ENCODE results near the gene MAB21L4. TPM values are rescaled to one million over a fixed set of nuclear protein-coding genes. Genes with fewer than 3 reads are reported as not detected.

MAB21L4 gene
- total RNA-seq, 1 donor from 2014 or later = 0.53 TPM

- FAIRE-seq (no peak), DNase-seq (ENCODE audit: low read depth) (no peak)
- Histone ChIP-seq H3K36me3 (ENCODE audit: control insufficient read depth, insufficient read depth, low read length) (no peaks in the 10 kb centered on the region), H3K4me3 (ENCODE audit: low read depth, low read length) (no peak overlapping the region), H3K27me3 (ENCODE audit: control insufficient read depth, insufficient read depth, low read length) (no peaks in the 10 kb centered on the region)
- TF ChIP-seq CTCF (IDR thresholded peaks at IDR 0.05; ENCODE audit: insufficient read depth, low read length, severe bottlenecking) = no peak
These were observed 37.4 kb upstream of the MAB21L4 start for GRCh38 chr2:240933048-240933965.

- no peaks in the 10 kb centered on the region for H3K27me3 ChIP-seq (ENCODE audit: control insufficient read depth, insufficient read depth, low read length)
- no peaks in the 10 kb centered on the region for H3K36me3 ChIP-seq (ENCODE audit: control insufficient read depth, insufficient read depth, low read length)
- TF ChIP-seq CTCF (IDR thresholded peaks at IDR 0.05; ENCODE audit: insufficient read depth, low read length, severe bottlenecking) = no peak
- no peak overlapping the region for H3K4me3 ChIP-seq (ENCODE audit: low read depth, low read length)
- DNase-seq (ENCODE audit: low read depth) = no peak
- FAIRE-seq = no peak
These were observed 36.7 kb upstream of the MAB21L4 start for GRCh38 chr2:240932724-240933047.

GRCh38 chr2:240932001-240932723 is 36.2 kb upstream of the MAB21L4 start:
- Histone ChIP-seq H3K36me3 (ENCODE audit: control insufficient read depth, insufficient read depth, low read length) (no peaks in the 10 kb centered on the region), H3K4me3 (ENCODE audit: low read depth, low read length) (no peak overlapping the region), H3K27me3 (ENCODE audit: control insufficient read depth, insufficient read depth, low read length) (no peaks in the 10 kb centered on the region)
- no peak for TF ChIP-seq CTCF (IDR thresholded peaks at IDR 0.05; ENCODE audit: insufficient read depth, low read length, severe bottlenecking)
- no peak for FAIRE-seq
- no peak for DNase-seq (ENCODE audit: low read depth)

GRCh38 chr2:240931319-240931949 is 35.5 kb upstream of the MAB21L4 start:
- no peak for TF ChIP-seq CTCF (IDR thresholded peaks at IDR 0.05; ENCODE audit: insufficient read depth, low read length, severe bottlenecking)
- no peak for FAIRE-seq
- no peak overlapping the region for H3K4me3 ChIP-seq (ENCODE audit: low read depth, low read length)
- H3K27me3 ChIP-seq (ENCODE audit: control insufficient read depth, insufficient read depth, low read length) = no peaks in the 10 kb centered on the region
- H3K36me3 ChIP-seq (ENCODE audit: control insufficient read depth, insufficient read depth, low read length) = no peaks in the 10 kb centered on the region
- no peak for DNase-seq (ENCODE audit: low read depth)

GRCh38 chr2:240930631-240931318 is 34.8 kb upstream of the MAB21L4 start:
- no peaks in the 10 kb centered on the region for H3K27me3 ChIP-seq (ENCODE audit: control insufficient read depth, insufficient read depth, low read length)
- no peak for TF ChIP-seq CTCF (IDR thresholded peaks at IDR 0.05; ENCODE audit: insufficient read depth, low read length, severe bottlenecking)
- FAIRE-seq = no peak

More at GRCh38 chr2:240930631-240931318, 34.8 kb upstream of the MAB21L4 start:
- DNase-seq (ENCODE audit: low read depth) = no peak
- Histone ChIP-seq H3K36me3 (ENCODE audit: control insufficient read depth, insufficient read depth, low read length) (no peaks in the 10 kb centered on the region), H3K4me3 (ENCODE audit: low read depth, low read length) (no peak overlapping the region)

Data from bronchial epithelial cell (primary cell).